HG02885 (cell line): Measurements from ENCODE around the gene EXOC2.
A peak's percentile ranks its signal among the peaks of the same experiment; 100 is the strongest.
"Not testable (repeated sequence)": the region's sequence is repeated elsewhere in the genome, so short reads cannot be mapped to it uniquely, and the experiment has no call there.

Experiments used
- ATAC-seq: cut with Tn5 transposase; IDR thresholded peaks from one replicate; pipeline ENCODE4 v1.9.1; 2021; ENCODE audit warnings: mild to moderate bottlenecking; ENCODE audit not compliant: unreplicated experiment, poor library complexity

Gene EXOC2

GRCh38 chr6:650098-650497, 42.8 kb downstream of the EXOC2 start:
- no peak for ATAC-seq

GRCh38 chr6:642805-643204, 50.1 kb downstream of the EXOC2 start:
- no peak for ATAC-seq

GRCh38 chr6:641225-641985, 51.5 kb downstream of the EXOC2 start:
- no peak for ATAC-seq

GRCh38 chr6:636488-636887, 56.5 kb downstream of the EXOC2 start:
- ATAC-seq = peak; percentile 80

DNA sequence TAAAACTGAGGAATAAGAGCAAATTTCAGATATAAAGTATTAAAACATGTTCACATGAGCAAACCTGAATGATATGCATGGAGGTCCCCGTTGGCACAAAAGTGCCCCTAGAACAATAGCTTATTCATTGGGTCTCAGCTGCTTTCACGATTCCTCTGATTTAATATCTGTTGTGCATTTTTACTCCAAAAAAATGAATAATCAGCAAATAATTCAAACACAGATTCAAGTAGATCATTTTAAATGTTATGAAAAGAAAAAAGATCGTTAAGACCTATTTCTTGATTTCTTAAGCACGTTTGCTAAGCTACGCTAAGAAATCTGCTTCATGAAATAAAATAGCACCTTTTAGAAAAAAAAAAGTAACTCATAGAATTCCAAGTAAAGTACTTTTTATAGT, 57.7 kb downstream of the EXOC2 start:
- ATAC-seq = no peak

- ATAC-seq = no peak
Measured at GRCh38 chr6:633611-634010, 59.3 kb downstream of the EXOC2 start.

GRCh38 chr6:628766-629165, 64.2 kb downstream of the EXOC2 start:
- ATAC-seq = no peak

GRCh38 chr6:626236-626635, 66.7 kb downstream of the EXOC2 start:
- ATAC-seq = no peak

DNA sequence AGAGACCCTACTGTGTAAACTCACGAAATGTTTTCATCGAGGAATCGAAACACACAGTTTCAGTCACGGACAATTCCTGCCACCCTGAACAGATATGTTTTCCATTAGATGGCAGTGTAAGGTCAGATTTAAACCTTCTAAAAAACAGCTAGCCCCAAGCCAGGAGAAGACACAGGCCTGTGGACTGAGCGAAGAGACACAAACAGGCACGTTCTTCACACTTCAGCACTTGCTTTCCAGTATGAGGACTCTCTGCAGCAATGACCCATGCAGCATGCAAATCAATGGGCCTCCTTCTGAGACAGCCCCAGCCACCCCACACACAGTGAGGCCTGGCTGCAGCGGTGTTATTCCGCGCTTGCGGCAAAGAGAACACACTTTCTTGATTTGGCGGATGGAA, 68.0 kb downstream of the EXOC2 start:
- no peak for ATAC-seq

GRCh38 chr6:622462-622861, 70.5 kb downstream of the EXOC2 start:
- no peak for ATAC-seq

DNA sequence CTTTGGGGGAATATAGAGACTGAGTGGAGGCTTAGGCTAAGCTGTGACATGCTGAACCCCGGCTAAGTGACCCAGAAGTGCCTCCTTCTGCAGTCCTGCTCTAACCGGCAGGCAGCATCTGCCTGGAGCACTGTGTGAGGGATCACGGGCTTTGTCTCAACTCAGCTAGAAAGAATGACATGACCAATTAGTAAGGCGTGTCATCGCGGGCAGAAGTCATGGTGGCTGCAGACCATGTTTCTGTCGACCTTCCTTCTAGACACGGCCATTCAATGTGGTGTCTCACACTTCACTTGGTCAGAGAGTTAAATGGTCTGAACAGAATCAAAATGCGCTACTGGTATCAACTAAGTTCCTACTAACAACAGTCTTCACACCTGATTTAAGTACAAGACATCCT, 71.0 kb downstream of the EXOC2 start:
- no peak for ATAC-seq

DNA sequence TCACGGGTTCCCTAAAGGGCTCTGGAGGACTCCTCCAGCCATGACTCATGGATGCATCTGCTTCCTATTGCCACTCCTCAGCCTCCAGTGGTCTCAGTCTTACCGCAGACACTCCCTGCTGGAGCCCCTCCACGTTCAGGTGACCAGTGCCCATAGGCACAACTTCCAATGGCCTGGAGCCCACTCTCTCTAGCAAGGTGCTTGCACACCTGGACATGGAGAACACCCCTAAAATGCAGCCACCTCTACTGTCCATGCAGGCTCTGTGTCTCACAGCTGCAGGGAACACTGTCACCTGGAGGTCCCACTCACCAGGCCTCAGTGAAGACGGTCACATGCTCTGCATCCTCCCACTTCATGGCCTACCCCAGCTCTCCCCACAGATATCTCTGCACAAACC, 72.0 kb downstream of the EXOC2 start:
- no peak for ATAC-seq

DNA sequence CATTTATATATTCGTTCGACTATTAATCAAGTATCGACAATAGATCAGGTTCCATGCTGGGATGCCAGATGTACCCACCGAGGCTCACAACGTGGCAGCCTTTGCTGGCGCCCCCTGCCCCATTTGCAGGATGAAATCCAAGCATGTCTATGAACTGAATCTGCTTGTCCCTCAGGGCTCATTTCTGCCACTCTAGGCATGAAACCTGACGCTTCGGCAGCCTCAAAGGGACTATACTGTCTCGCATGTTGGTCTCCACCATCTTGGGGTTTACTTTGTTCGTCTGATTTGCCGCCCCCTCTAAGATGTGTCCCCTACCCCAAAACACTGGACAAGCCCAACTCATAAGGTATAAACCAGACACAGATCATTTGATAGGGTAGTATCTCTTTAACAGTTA, 72.8 kb downstream of the EXOC2 start:
- ATAC-seq = no peak

GRCh38 chr6:617456-618100, 75.4 kb downstream of the EXOC2 start:
- no peak for ATAC-seq

- ATAC-seq = no peak
Measured at GRCh38 chr6:613981-614380, 79.0 kb downstream of the EXOC2 start.

DNA sequence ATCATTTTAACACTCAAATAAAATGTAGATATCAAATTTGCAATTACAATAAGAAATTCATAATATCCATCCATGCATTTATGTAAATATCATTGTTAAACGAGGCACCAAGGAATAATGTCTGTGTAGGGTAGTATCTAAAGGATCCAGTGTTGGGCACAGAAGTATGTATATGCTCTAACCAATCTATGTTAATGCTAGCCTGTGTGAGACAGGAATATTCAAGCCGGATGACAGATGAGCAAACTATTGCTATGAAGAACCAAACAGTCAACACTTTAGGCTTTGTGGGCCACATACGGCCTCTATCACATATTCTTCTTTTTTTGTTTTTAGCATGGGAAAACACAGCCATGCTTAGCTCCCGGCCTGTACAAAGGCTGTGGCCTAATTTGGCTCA, 81.0 kb downstream of the EXOC2 start:
- no peak for ATAC-seq

DNA sequence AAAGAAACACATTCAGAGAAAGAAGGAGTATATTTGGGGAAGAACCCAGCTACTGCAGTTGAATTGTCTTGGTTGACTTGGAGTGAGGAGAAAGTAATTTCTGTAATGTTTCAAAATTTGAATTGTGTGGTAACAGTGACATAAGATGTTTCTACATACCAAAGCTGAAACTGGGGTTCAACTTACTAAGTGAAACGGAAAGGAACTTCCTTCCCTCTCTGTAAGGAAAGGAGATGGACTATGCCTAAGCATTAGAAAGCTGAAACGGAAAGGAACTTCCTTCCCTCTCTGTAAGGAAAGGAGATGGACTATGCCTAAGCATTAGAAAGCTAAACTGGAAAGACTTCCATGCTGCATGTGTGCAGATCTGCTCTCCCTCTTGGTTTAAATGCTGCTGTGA, 82.1 kb downstream of the EXOC2 start:
- no peak for ATAC-seq

GRCh38 chr6:609905-610304, 83.0 kb downstream of the EXOC2 start:
- no peak for ATAC-seq

DNA sequence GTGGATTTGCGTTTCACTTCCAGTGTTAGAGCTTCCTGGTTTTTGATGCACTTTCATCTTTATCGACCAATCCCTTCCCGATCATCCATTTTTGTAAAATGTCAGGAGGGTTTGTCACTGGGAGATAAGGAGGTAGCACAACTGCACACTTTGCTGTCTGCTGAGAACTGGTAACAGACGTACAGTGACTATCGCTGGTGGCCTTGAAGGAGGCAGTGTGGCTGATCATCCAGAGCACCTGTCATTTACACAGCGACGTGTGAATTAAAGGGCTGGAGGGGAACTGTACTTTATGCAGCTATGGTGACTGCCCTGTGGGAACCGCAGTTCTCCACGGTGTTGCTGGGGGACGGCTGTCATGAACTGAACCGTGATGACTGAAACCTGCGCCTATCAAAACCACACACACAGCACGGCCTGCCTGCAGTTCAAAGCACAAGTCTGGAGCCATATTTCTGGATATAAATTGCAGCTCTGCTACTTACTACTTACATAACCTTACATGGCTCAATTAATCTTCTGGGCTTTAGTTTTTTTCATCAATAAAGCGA, 86.0 kb downstream of the EXOC2 start:
- ATAC-seq = peak; percentile 42

DNA sequence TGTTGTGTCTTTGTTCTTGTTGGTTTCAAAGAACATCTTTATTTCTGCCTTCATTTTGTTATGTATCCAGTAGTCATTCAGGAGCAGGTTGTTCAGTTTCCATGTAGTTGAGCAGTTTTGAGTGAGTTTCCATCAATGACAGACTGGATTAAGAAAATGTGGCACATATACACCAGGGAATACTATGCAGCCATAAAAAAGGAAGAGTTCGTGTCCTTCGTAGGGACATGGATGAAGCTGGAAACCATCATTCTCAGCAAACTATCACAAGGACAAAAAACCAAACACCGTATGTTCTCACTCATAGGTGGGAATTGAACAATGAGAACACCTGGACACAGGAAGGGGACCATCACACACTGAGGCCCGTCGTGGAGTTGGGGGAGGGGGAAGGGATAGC, 87.0 kb downstream of the EXOC2 start:
- ATAC-seq = not testable (repeated sequence)

GRCh38 chr6:604579-604978, 88.4 kb downstream of the EXOC2 start:
- no peak for ATAC-seq

DNA sequence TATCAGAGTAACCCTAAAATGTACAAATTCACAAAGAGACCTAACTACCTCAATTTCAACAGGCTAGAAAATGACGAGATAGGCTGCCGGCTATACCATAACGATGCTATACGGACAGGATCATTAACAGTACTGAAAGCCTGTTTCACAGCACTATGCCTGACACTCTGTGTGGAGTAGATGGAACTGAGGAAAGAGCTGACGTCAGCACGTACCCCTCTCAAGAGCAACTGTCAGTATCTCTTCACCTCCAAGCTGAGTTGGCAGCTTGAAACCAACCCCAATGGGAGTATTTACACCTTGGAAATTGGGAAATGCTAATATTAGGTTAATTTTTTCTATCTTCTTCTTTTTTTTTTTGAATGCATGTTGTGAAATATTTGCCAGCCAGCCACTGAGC, 89.7 kb downstream of the EXOC2 start:
- ATAC-seq = no peak
